GM23338 (cell line): ENCODE data around the gene KLC1.

Source experiments
- EZH2 ChIP-seq: fragments of 200-600 bp; sonication (generic); IDR thresholded peaks from one replicate; pipeline ENCODE4 v1.8.0; 2017; ENCODE audit warnings: antibody characterized with exemption, mild to moderate bottlenecking, low read depth; ENCODE audit not compliant: unreplicated experiment
- TF ChIP-seq, protein P1 (sequence below): IDR thresholded peaks from one replicate; pipeline ENCODE4 v1.6.1; 2018; ENCODE audit warnings: antibody characterized with exemption; ENCODE audit not compliant: unreplicated experiment

DNA sequence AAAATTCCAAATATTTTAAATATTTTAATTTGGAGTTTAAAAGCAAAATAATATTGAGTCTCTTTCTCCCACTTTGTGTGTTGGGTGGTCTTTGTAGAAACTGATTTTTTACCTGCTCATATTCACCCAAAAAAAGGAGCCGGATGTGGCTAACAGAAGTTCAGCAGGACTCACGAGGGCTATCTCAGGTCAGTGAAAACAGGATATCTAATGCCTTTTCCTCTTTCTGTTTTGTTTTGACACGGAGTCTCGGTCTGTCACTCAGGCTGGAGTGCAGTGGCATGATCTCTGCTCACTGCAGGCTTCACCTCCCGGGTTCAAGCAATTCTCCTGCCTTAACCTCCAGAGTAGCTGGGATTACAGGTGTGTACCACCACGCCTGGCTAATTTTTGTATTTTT lies 35.4 kb upstream of the KLC1 start:
- TF ChIP-seq EZH2 = no peak
- TF ChIP-seq, protein P1, sequence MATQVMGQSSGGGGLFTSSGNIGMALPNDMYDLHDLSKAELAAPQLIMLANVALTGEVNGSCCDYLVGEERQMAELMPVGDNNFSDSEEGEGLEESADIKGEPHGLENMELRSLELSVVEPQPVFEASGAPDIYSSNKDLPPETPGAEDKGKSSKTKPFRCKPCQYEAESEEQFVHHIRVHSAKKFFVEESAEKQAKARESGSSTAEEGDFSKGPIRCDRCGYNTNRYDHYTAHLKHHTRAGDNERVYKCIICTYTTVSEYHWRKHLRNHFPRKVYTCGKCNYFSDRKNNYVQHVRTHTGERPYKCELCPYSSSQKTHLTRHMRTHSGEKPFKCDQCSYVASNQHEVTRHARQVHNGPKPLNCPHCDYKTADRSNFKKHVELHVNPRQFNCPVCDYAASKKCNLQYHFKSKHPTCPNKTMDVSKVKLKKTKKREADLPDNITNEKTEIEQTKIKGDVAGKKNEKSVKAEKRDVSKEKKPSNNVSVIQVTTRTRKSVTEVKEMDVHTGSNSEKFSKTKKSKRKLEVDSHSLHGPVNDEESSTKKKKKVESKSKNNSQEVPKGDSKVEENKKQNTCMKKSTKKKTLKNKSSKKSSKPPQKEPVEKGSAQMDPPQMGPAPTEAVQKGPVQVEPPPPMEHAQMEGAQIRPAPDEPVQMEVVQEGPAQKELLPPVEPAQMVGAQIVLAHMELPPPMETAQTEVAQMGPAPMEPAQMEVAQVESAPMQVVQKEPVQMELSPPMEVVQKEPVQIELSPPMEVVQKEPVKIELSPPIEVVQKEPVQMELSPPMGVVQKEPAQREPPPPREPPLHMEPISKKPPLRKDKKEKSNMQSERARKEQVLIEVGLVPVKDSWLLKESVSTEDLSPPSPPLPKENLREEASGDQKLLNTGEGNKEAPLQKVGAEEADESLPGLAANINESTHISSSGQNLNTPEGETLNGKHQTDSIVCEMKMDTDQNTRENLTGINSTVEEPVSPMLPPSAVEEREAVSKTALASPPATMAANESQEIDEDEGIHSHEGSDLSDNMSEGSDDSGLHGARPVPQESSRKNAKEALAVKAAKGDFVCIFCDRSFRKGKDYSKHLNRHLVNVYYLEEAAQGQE = no peak
